ENCODE measurements around the gene TMEM248.
"Not testable (repeated sequence)": the region's sequence is repeated elsewhere in the genome, so short reads cannot be mapped to it uniquely, and the experiment has no call there.

Gene TMEM248

DNA sequence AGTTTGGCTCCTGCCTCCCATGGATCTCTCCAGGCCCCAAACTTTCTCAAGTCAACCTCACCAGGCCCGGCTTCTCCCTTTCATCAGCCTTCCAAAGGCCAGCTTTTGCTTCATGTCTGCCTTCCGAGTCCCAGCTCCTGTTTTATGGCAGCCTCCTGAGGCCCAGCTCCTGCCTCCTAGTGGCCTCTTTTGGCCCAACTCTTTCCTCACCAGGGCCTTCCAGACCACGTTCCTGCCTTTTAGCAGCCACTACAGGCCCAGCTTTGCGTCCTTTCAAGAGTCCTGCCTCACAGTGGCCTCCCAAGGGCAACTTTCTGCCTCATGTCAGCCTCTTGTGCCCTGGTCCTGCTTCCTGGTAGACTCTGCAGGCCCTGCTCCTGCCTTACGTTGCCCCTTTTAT lies 15.3 kb upstream of the TMEM248 start:
- Mint-ChIP-seq H3K27me3 (ENCODE audit: low read depth, poor library complexity) (peaks cover 9% of the 10 kb centered on the region), H3K4me1 (no peaks in the 10 kb centered on the region), H3K36me3 (ENCODE audit: low read depth) (peaks cover 5% of the 10 kb centered on the region), H3K4me3 (no peak overlapping the region), H3K9me3 (no peaks in the 10 kb centered on the region), H3K27ac (peak overlapping the region; percentile 66)
- TF ChIP-seq, protein P1, sequence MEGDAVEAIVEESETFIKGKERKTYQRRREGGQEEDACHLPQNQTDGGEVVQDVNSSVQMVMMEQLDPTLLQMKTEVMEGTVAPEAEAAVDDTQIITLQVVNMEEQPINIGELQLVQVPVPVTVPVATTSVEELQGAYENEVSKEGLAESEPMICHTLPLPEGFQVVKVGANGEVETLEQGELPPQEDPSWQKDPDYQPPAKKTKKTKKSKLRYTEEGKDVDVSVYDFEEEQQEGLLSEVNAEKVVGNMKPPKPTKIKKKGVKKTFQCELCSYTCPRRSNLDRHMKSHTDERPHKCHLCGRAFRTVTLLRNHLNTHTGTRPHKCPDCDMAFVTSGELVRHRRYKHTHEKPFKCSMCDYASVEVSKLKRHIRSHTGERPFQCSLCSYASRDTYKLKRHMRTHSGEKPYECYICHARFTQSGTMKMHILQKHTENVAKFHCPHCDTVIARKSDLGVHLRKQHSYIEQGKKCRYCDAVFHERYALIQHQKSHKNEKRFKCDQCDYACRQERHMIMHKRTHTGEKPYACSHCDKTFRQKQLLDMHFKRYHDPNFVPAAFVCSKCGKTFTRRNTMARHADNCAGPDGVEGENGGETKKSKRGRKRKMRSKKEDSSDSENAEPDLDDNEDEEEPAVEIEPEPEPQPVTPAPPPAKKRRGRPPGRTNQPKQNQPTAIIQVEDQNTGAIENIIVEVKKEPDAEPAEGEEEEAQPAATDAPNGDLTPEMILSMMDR (IDR thresholded peaks at IDR 0.05) = no peak
- no peak for DNase-seq

DNA sequence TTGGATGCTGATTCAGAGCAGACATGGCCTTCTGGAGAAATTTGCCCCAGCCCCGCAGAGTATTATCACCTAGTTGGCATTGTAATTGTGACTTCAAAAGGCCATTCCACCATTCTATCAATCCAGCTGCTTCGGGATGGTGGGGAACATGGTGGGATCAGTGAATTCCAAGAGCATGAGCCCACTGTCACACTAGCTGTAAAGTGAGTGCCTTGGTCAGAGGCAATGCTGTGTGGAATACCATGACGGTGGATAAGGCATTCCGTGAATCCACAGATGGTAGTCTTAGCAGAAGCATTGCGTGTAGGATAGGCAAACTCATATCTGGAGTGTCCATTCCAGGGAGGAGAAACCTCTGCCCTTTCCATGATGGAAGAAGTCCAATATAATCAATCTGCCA lies 13.3 kb upstream of the TMEM248 start:
- H3K27ac Mint-ChIP-seq = no peak overlapping the region
- no peaks in the 10 kb centered on the region for H3K4me1 Mint-ChIP-seq
- no peak for DNase-seq
- H3K9me3 Mint-ChIP-seq = no peaks in the 10 kb centered on the region
- H3K4me3 Mint-ChIP-seq = no peak overlapping the region
- TF ChIP-seq, protein P1 (IDR thresholded peaks at IDR 0.05) = no peak
- H3K27me3 Mint-ChIP-seq (ENCODE audit: low read depth, poor library complexity) = peaks cover 5% of the 10 kb centered on the region
- peaks cover 5% of the 10 kb centered on the region for H3K36me3 Mint-ChIP-seq (ENCODE audit: low read depth)

DNA sequence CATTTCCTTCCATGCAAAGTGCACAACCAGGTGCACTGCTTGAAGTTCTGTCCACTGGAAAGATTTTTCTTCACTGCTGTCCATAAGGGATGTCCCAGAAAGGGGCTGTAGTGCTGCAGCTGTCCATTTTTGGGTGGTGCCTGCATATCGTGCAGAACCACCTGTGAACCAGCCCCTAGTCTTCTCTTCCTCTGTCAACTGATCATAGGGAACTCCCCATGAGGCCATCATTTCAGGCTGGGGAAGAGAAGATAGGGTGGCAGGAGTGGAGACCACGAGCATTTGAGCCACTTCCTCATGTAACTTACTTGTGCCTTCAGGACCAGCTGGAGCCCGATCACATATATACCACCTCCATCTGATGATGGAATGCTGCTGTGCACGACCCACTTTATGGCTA lies 12.4 kb upstream of the TMEM248 start:
- H3K27ac Mint-ChIP-seq; H3K27me3 Mint-ChIP-seq (ENCODE audit: low read depth, poor library complexity); H3K4me3 Mint-ChIP-seq; H3K9me3 Mint-ChIP-seq; DNase-seq; H3K36me3 Mint-ChIP-seq (ENCODE audit: low read depth); H3K4me1 Mint-ChIP-seq: not testable (repeated sequence)

DNA sequence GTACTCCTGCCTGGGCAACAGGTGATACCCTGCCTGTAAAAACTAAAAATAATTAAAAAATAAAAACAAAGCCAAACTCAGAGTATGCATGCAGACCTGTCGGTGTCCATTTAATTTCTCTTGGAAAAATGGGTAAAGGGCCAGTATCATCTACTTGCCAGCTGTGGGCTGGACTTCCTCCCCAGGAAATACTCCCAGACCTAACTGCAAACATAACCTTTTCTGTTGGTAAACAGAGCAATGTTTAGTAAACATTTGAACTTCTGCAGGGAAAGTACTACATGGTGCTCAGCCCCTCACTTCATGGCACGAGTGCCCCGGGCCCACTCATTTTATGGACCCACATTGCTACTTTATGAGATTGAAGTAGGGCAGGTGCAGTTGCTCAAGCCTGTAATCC lies 10.2 kb upstream of the TMEM248 start:
- TF ChIP-seq, protein P1 (IDR thresholded peaks at IDR 0.05) = no peak
- no peak overlapping the region for H3K27ac Mint-ChIP-seq
- H3K4me1 Mint-ChIP-seq = peaks cover 14% of the 10 kb centered on the region
- H3K9me3 Mint-ChIP-seq = no peaks in the 10 kb centered on the region
- no peak overlapping the region for H3K4me3 Mint-ChIP-seq
- no peaks in the 10 kb centered on the region for H3K27me3 Mint-ChIP-seq (ENCODE audit: low read depth, poor library complexity)
- no peak for DNase-seq
- H3K36me3 Mint-ChIP-seq (ENCODE audit: low read depth) = no peaks in the 10 kb centered on the region

DNA sequence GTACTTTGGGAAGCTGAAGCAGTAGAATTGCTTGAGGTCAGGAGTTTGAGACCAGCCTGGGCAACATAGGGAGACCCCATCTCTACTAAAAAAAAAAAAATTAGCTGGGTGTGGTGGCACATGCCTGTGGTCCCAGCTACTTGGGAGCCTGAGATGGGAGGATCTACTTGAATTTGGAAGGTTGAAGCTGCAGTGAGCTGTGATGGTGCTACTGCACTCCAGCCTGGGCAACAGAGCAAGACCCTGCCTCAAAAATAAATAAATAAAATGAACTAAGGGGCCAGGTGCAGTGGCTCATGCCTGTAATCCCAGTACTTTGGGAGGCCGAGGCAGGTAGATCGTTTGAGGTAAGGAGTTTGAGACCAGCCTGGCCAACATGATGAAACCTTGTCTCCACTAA lies 9.8 kb upstream of the TMEM248 start:
- H3K4me1 Mint-ChIP-seq = peaks cover 14% of the 10 kb centered on the region
- H3K27me3 Mint-ChIP-seq (ENCODE audit: low read depth, poor library complexity); DNase-seq; H3K9me3 Mint-ChIP-seq; H3K36me3 Mint-ChIP-seq (ENCODE audit: low read depth); H3K27ac Mint-ChIP-seq; H3K4me3 Mint-ChIP-seq: not testable (repeated sequence)

DNA sequence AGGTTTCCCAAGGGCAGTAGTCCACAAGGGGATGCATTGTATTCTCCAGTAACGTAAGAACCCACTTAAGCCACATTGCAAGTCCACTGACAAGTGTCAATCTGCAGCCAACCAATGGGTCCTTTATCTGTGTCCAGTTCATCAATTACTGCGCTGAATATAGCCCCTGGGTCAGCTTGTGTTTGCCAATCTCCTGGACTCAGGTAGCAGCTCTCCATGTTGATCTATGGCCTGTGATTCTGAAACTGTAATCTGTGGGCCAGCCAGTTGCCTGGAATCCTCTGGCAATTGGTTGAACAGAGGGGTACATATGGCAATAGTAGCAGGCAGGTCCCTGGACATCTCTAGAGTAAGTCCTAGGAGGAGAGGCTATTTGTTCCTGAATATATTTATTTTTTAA lies 8.8 kb upstream of the TMEM248 start:
- H3K9me3 Mint-ChIP-seq = no peaks in the 10 kb centered on the region
- H3K4me1 Mint-ChIP-seq = peaks cover 14% of the 10 kb centered on the region
- DNase-seq = no peak
- TF ChIP-seq, protein P1 (IDR thresholded peaks at IDR 0.05) = no peak
- no peak overlapping the region for H3K4me3 Mint-ChIP-seq
- H3K27ac Mint-ChIP-seq = no peak overlapping the region
- H3K36me3 Mint-ChIP-seq (ENCODE audit: low read depth) = no peaks in the 10 kb centered on the region
- H3K27me3 Mint-ChIP-seq (ENCODE audit: low read depth, poor library complexity) = no peaks in the 10 kb centered on the region

DNA sequence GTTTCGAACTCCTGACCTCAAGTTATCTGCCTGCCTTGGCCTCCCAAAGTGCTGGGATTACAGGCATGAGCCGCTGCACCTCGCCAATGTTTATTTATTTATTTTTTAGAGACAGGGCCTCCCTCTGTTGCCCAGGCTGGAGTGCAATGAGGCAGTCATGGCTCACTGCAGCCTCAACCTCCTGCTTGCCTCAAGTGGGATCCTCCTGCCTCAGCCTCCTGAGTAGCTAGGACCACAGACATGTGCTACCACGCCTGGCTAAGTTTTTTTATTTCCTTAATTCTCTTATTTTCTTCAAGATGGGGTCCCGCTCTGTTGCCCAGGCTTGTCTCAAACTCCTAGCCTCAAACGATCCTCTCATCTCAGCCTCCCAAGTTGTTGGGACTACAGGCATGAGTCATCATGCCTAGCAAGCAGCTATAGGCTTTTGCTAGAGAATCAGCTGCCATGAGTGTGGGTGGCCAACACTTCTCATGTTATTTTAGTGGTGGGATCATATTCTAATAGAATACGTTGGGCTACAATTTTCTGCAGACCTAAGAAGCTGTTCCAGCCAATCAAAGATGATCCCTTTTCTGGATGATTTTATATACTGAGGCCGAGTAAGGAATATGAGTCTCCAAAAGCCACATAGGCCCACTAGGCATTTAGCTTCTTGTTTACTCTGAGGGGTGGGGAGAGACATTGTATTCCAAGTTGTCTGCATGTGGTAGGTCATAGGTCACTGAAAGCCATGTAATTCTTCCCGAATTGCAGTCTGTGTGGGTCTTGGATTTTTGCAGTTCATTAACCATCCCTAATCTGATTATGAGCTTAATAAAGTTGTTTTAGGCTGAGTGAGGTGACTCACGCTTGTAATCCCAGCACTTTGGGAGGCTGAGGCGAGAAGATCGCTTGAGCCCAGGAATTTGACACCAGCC lies 7.6 kb upstream of the TMEM248 start:
- no peaks in the 10 kb centered on the region for H3K27me3 Mint-ChIP-seq (ENCODE audit: low read depth, poor library complexity)

DNA sequence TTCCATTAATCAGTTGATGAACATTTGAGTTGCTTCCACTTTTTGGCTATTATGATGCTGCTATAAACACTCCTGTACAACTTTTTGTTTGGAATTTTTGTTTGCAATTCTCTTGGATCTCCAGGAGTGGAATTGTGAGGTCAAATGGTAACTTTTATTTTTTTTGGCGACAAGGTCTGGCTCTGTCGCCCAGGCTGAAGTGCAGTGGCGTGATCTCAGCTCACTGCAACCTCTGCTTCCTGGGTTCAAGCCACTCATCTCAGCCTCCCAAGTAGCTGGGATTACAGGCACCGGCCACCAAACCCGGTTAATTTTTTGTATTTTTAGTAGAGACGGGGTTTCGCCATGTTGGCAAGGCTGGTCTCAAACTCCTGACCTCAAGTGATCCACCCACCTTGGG lies 3.1 kb upstream of the TMEM248 start:
- not testable (repeated sequence) for H3K9me3 Mint-ChIP-seq; H3K36me3 Mint-ChIP-seq (ENCODE audit: low read depth); DNase-seq; H3K27ac Mint-ChIP-seq; H3K27me3 Mint-ChIP-seq (ENCODE audit: low read depth, poor library complexity); H3K4me3 Mint-ChIP-seq
- H3K4me1 Mint-ChIP-seq = peaks cover 42% of the 10 kb centered on the region

More for the DNA sequence above, 7.6 kb upstream of the TMEM248 start:
- H3K27ac Mint-ChIP-seq = no peak overlapping the region
- TF ChIP-seq, protein P1 (IDR thresholded peaks at IDR 0.05) = no peak
- H3K9me3 Mint-ChIP-seq = no peaks in the 10 kb centered on the region
- H3K4me3 Mint-ChIP-seq = no peak overlapping the region
- peaks cover 21% of the 10 kb centered on the region for H3K4me1 Mint-ChIP-seq
- no peak for DNase-seq
- H3K36me3 Mint-ChIP-seq (ENCODE audit: low read depth) = no peaks in the 10 kb centered on the region

All from nephron progenitor cell (in vitro differentiated cells).